Neural cell (in vitro differentiated cells): ENCODE data around the gene SDK1.

Experiments
- EZH2 ChIP-seq: fragments of 200-600, 300-800 bp; shearing (Covaris generic), sonication (generic); IDR thresholded peaks from 2 replicates; pipeline ENCODE4 v1.6.1; 2014; ENCODE audit warnings: antibody characterized with exemption, low read length, borderline replicate concordance, mild to moderate bottlenecking; ENCODE audit not compliant: insufficient read depth, poor library complexity, severe bottlenecking
- POLR2AphosphoS5 ChIP-seq: IDR thresholded peaks from 2 replicates; pipeline ENCODE4 v1.6.1; 2012
- RAD21 ChIP-seq: fragments of 450-650 bp; conservative IDR thresholded peaks from 2 replicates; pipeline ENCODE4 v1.6.1; 2014; ENCODE audit warnings: antibody characterized with exemption, mild to moderate bottlenecking, moderate library complexity
- TAF1 ChIP-seq: IDR thresholded peaks from 2 replicates; pipeline ENCODE4 v1.6.1; 2012; ENCODE audit warnings: low read depth
- TF ChIP-seq, protein P1 (sequence below): fragments of 450-650 bp; IDR thresholded peaks from 2 replicates; pipeline ENCODE4 v1.5.1; 2014; ENCODE audit warnings: antibody characterized with exemption, mild to moderate bottlenecking, moderate library complexity; ENCODE audit not compliant: poor library complexity, severe bottlenecking

DNA sequence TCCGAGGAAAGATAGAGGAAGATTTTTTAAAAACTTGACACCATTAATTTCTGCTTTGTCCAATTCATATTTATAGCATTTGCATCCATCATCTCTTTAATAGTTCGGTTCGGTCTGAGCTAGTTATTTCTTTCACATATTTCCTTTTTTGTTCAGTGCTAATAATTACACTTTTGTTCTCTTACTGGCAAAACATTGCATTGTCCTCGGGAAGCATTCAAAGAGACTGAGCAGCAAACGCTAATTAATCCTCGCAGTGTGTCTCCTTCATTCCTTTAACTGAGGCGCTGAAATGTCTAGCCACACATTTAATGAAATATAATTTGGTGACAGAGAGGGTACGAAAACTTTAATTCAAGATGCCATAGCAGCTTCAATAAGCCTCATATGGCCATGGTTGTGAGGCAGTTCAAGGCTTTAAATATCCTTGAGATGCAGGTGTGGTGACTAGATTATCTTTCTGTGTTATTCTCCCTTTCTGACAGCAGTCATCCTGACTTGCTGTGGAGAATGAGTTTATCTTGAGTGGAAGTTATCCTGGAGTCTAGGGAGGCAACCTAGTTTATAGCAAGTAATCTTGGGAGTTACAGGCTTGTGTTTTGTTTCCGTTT lies 431.4 kb downstream of the SDK1 start:
- TF ChIP-seq, protein P1, sequence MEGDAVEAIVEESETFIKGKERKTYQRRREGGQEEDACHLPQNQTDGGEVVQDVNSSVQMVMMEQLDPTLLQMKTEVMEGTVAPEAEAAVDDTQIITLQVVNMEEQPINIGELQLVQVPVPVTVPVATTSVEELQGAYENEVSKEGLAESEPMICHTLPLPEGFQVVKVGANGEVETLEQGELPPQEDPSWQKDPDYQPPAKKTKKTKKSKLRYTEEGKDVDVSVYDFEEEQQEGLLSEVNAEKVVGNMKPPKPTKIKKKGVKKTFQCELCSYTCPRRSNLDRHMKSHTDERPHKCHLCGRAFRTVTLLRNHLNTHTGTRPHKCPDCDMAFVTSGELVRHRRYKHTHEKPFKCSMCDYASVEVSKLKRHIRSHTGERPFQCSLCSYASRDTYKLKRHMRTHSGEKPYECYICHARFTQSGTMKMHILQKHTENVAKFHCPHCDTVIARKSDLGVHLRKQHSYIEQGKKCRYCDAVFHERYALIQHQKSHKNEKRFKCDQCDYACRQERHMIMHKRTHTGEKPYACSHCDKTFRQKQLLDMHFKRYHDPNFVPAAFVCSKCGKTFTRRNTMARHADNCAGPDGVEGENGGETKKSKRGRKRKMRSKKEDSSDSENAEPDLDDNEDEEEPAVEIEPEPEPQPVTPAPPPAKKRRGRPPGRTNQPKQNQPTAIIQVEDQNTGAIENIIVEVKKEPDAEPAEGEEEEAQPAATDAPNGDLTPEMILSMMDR: no peak
- TF ChIP-seq RAD21: no peak
- TF ChIP-seq TAF1: no peak
- TF ChIP-seq EZH2: no peak
- TF ChIP-seq POLR2AphosphoS5: no peak
